ENCODE data around the gene TNNT2.

- no peak for TF ChIP-seq OSR1 (CRISPR knock-in tag; IDR thresholded peaks at IDR 0.05)
- TF ChIP-seq SNAI2 (CRISPR knock-in tag; IDR thresholded peaks at IDR 0.05): no peak
- no peak for TF ChIP-seq ZFP30 (CRISPR knock-in tag; IDR thresholded peaks at IDR 0.05)
- TF ChIP-seq ZNF70 (CRISPR knock-in tag; IDR thresholded peaks at IDR 0.05): no peak
- TF ChIP-seq RARB (CRISPR knock-in tag; IDR thresholded peaks at IDR 0.05): no peak
- TF ChIP-seq ZFP3 (CRISPR knock-in tag; IDR thresholded peaks at IDR 0.05): no peak
- no peak for TF ChIP-seq PATZ1 (CRISPR knock-in tag; IDR thresholded peaks at IDR 0.05; ENCODE audit: borderline replicate concordance)
- TF ChIP-seq CSRNP3 (CRISPR knock-in tag; IDR thresholded peaks at IDR 0.05): no peak
- TF ChIP-seq CREB5 (CRISPR knock-in tag; IDR thresholded peaks at IDR 0.05; ENCODE audit: low read depth): no peak
Measured at GRCh38 chr1:201401700-201402099, 24.2 kb upstream of the TNNT2 start.
